ENCODE results near the gene FAM111B.

The FAM111B gene

DNA sequence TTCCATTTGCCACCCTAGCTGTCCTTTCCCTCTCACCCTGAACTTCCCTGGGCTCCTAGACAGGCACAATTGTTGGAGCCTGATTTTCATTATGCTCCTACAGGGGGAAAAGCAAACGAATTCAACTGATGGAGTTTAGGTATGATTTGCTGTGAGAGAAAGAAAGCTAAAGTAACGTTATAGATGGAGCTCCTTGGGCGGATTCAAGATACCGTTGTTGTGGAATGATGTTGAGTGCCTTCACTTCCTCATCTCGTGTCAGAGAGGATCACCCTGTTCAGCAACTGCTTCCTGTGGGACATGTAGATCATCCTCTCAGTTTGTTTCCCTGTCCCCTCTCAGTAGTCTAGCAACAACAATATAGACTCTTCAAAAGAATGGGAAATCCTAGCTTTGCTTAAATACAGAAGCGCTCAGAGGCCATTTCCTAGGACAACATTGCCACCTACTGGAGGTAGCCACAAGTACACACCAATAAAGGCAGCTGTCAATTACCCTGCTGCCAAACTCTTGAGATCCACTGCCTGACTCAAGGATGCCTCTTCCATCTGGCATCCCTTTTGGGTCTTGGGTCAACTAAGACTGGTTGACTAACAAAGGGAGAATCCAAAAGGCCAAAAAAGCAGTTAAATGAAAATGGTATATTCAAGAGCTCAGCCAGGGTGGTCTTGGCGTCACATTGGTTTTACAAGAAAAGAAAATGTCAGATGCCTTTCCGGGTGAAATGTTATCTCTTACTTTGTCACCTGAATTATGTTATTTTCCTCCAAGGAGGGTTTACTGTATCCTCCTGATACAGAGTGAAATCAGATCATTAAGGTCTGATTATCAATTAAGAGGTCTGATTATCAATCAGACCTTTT lies 51.4 kb downstream of the FAM111B start:
- peak; percentile 76 for DNase-seq

DNA sequence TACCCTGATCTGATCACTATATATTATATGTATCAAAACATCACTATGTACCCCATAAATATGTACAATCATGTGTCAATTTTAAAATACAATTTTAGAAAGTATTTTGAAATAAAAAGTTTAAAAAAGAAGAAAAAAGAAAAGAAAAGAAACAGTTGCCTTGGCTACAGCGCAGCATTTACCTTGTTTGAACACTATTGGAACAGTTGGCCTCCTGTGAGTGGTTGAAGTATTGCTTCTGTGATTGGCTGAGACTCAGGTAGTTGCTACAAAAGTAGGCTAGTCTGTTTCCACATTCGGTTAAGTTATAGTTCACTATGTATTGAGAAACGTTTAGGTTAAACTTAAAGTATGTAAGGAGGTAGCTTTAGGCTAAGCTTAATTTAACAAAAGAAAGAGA lies 57.0 kb downstream of the FAM111B start:
- DNase-seq = no peak

DNA sequence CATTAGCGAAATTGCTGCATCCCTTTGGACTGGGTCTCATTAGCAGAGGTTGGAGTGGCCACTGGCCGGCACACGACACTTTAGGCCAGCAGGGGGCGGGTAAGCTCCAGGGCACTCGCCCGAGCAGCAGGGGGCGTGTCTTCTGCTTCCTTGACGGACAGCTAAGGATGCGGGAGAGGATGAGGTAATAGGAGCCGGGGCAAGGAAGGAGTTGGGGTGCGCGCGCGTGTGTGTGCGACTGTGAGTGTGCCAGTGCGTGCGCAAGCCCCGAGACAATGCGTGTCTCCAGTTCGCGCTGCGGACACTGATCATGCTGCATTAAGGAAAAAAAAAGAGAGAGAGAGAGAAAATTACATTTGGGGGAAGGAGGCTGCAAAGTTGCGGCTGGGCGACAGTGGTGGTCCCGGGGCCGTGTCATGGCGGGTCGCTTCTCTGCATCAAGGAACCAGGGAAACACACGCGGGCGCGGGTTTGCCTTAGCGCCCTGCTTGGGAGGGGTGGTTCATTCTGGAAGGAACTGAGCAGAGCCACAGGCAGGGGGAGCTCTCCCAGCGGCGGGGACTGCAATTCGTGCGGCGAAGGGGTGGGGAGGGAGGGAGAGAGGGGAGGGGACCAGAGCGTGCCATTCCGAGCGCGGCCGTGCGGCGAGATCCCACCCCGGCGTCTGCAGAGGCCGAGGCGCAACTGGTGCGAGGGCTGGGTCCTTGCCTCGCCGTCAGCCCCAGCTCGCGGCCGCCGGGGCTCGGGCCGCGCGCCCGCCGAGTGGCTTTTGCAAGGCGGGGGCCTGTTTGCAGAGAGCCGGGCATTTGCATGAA lies 64.7 kb downstream of the FAM111B start, which contains the start of gene DTX4:
DTX4 (plus strand) TSS at position 625 of the 815 bp plus-strand sequence. CDS start 464 bp downstream, outside the sequence.
- DNase-seq = peak; percentile 75

DNA sequence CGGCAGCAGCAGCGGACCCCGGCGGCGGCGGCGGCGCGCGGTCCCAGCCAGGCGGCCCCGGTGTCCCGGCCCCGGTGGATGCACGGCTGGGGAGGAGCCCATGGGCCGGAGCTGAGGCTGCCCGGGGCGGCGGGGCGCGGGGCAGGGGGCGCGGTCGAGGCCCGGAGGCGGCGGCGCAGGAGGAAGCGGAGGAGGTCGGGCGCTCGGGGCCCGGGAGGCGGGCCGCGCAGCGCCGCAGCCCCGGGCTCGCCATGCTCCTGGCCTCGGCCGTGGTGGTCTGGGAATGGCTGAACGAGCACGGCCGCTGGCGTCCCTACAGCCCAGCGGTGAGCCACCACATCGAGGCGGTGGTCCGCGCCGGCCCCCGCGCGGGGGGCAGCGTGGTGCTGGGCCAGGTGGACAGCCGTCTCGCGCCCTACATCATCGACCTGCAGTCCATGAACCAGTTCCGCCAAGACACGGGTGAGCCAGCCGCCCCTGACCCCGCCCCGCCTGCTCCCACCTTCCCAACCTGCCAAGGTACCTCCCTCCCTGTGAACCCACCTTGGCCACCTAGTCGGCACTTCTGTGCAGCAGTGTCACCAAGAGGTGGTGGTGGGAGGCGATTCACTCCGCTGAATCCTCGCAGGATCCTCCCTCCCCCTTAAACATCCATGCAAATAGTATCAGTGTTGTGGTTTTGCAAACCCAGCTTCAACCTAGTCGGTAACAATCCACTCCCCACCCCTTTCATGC lies 65.5 kb downstream of the FAM111B start:
- no peak for DNase-seq

DNA sequence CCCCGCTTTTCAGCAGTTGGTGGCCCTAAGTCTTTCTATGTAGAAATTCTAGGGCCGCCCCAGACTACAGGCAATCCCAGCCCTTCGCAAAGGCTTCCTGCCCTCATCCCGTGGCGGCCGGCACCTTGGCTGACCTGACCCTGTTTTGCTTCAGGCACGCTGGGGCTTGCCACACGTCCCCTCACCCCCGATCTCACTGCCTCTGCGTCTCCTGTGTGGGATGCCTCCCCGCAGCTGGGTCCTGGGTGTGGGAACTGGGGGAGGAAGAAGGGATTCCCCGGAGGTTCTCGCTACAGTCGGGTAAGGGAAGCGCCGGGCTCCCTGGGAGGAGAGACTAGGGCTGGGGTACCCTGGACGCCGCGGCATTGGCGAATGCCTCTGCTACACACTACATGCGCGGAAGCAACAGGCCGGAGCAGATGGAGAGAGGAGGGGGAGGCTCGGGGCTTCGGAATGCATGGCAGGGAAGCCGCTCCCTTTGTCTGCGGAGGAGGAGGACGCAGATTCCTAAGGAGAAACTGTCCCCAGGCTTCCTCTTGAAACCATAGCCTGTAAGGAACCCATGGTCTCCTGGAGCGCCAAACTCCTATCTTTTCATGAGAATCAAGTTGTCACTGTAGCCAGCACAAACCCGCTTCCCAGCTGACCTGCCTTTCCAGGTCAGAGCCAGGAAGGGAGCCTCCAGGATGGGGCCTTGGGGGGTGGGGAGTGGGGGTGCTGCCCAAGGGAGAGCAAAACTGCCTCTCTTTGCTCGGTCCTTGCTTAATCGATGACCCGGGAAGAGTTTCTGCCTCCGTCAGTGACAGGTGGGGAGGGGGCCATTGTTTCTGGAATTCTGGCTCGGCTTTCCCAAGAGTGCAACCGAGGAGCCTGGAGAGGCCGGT lies 66.3 kb downstream of the FAM111B start:
- no peak for DNase-seq

DNA sequence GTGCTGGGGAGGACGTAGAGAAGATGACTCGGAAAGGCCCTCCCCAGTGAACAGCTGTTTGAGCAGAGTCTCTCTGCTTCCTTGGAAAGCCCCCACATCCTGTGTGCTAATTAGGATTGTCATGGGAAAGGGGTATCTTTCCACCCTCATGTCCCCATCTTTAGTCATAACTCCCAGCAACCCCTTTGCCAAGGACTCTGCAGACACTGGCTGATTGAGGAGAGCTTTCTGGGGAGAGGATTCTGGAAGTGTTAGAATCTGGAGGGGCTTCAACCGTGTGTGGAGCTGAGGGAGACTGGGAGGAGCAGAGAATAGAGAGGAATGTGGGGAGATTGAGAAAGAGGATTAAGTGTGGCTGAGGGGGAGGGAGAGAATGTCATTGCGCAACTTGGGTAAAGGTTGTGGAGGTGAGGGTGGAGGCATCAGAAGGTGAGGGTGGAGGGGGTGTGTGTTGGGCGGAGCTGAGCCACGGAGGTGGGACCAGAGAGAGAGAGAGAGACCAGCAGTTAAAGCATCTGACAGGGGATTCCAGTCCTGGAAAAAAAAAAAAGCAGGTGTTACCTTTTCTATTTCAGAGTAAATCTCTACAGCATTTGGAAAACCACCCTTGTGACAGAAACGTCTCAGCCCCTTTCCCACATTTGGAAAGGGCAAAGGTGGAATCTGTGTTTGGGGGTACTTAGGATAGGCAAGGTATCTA lies 67.1 kb downstream of the FAM111B start:
- no peak for DNase-seq

DNA sequence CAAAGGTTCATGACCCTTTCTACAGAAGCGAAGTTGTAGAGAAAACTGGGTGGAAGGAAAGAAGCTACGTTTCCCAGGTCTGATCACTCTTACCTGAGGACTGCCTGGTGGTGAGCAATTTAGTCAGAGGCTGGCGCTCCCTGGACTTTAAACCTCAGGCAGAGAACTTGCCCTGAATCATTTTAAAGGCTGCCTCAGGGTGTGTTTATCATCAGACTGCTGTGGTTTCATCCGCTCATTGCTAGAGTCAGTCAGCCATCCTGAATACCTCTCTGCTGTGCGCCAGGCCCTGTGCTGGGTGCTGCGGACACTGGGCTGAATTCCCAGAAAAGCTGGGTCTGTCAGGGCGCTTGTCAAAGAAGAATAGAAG lies 67.6 kb downstream of the FAM111B start:
- DNase-seq = no peak

DNA sequence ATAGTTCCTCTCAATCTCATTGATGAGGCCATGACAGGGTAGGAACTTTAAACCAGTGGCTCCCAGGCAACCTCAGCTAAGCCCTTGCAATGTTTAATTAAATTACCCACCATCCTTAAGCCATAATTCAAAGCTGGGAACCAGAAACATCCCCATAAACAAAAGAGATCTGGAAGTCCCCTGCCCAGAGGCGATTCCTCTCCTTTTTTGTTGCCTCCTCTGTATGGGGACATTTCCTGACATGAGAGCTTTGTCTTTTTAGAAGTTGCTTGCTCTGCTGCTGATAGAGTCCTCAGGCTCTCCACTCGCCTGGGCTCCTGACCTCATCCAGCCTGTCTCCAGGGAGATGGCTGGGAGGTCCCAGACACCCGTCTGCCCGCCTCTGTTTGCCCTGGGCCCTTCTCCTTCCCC lies 68.1 kb downstream of the FAM111B start:
- no peak for DNase-seq

DNA sequence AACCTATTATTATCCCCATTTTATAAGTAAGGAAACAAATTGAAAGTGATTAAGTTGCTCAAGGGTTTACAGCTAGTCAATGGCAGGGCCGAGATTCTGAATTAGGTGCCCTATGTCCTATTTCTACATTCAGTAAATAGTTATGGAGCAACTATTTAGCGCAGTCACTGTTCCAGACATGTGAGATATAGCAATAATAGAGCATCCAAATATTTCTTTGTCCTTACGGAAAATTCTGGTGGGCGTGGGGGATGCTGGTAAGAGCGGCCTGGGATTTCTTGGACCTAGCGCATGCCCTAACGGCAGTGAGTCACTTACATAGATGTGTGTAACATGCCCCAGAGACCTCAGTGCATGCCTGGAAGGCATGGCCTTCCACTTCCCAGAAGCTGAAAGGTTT lies 69.3 kb downstream of the FAM111B start:
- no peak for DNase-seq
